ENCODE data around the gene EOLA1. TPM values are rescaled to one million over a fixed set of nuclear protein-coding genes. Genes with fewer than 3 reads are reported as not detected.
"Not testable (repeated sequence)": the region's sequence is repeated elsewhere in the genome, so short reads cannot be mapped to it uniquely, and the experiment has no call there.

The EOLA1 gene
- total RNA-seq, 4 donors from 2014 or later: 11.9 to 33.6 (median 17.8) TPM

- TF ChIP-seq EP300 (IDR thresholded peaks at IDR 0.05) (no peak), CTCF (IDR thresholded peaks at IDR 0.05) (no peak), POLR2A (IDR thresholded peaks at IDR 0.05; ENCODE audit: low read depth) (no peak), POLR2AphosphoS5 (IDR thresholded peaks at IDR 0.05) (no peak)
- peaks cover 0 to 4% (median 0%) of the 10 kb centered on the region in 4 donors for H3K4me1 ChIP-seq
- no peak for DNase-seq (ENCODE audit: extremely low spot score)
- no peaks in the 10 kb centered on the region for H3K9me3 ChIP-seq
- 76% methylated on average over 7 of the region's 7 CpGs for WGBS
- intact Hi-C loops (cut with DNase I): no loop called here
- no peak overlapping the region for H3K4me3 ChIP-seq
- H3K27ac ChIP-seq (replicated peaks in 1 of 4): no peak overlapping the region
- no peaks in the 10 kb centered on the region for H3K27me3 ChIP-seq
- no peaks in the 10 kb centered on the region for H3K36me3 ChIP-seq
These were observed 31.0 kb downstream of the EOLA1 start for GRCh38 chrX:149571770-149572169.

GRCh38 chrX:149572743-149573142, 31.9 kb downstream of the EOLA1 start:
- Histone ChIP-seq H3K4me3 (no peak overlapping the region), H3K4me1 (peaks cover 0 to 4% (median 0%) of the 10 kb centered on the region in 4 donors), H3K27ac (replicated peaks in 1 of 4) (no peak overlapping the region), H3K36me3 (no peaks in the 10 kb centered on the region), H3K9me3 (no peaks in the 10 kb centered on the region), H3K27me3 (no peaks in the 10 kb centered on the region)
- no peak for DNase-seq (ENCODE audit: extremely low spot score)
- TF ChIP-seq CTCF (IDR thresholded peaks at IDR 0.05) (no peak), POLR2AphosphoS5 (IDR thresholded peaks at IDR 0.05) (no peak), EP300 (IDR thresholded peaks at IDR 0.05) (no peak), POLR2A (IDR thresholded peaks at IDR 0.05; ENCODE audit: low read depth) (no peak)
- intact Hi-C loops (cut with DNase I): no loop called here
- 38% methylated on average over 1 of the region's 1 CpG for WGBS

- H3K36me3 ChIP-seq; H3K4me1 ChIP-seq; H3K27ac ChIP-seq (replicated peaks in 1 of 4); H3K4me3 ChIP-seq; intact Hi-C loops (cut with DNase I); H3K27me3 ChIP-seq; DNase-seq (ENCODE audit: extremely low spot score); H3K9me3 ChIP-seq: not testable (repeated sequence)
- no CpG with 5 or more reads among the region's 1 CpG for WGBS
These were observed 32.6 kb downstream of the EOLA1 start for GRCh38 chrX:149573456-149573855.

- DNase-seq (ENCODE audit: extremely low spot score); intact Hi-C loops (cut with DNase I): not testable (repeated sequence)
- WGBS: no CpG with 5 or more reads among the region's 17 CpGs
These were observed 44.8 kb downstream of the EOLA1 start for GRCh38 chrX:149585631-149586030.

GRCh38 chrX:149587359-149587758, 46.5 kb downstream of the EOLA1 start, which contains the start of gene MAGEA9B:
TSS of gene MAGEA9B (minus strand) at chrX:149587459. CDS start at chrX:149583179, 4,280 bp downstream.
- H3K4me3 ChIP-seq; intact Hi-C loops (cut with DNase I); H3K36me3 ChIP-seq; H3K27ac ChIP-seq (replicated peaks in 1 of 4); H3K27me3 ChIP-seq; H3K4me1 ChIP-seq; DNase-seq (ENCODE audit: extremely low spot score); H3K9me3 ChIP-seq: not testable (repeated sequence)
- no CpG with 5 or more reads among the region's 12 CpGs for WGBS

More at GRCh38 chrX:149585631-149586030, 44.8 kb downstream of the EOLA1 start:
- not testable (repeated sequence) for H3K4me1 ChIP-seq; H3K9me3 ChIP-seq; H3K4me3 ChIP-seq; H3K36me3 ChIP-seq; H3K27me3 ChIP-seq; H3K27ac ChIP-seq (replicated peaks in 1 of 4)

GRCh38 chrX:149590993-149591392, 50.2 kb downstream of the EOLA1 start:
- H3K4me1 ChIP-seq; H3K9me3 ChIP-seq; H3K27me3 ChIP-seq; H3K4me3 ChIP-seq; intact Hi-C loops (cut with DNase I); H3K27ac ChIP-seq (replicated peaks in 1 of 4); DNase-seq (ENCODE audit: extremely low spot score); H3K36me3 ChIP-seq: not testable (repeated sequence)
- no CpG with 5 or more reads among the region's 7 CpGs for WGBS

- H3K4me3 ChIP-seq; H3K9me3 ChIP-seq; H3K36me3 ChIP-seq; DNase-seq (ENCODE audit: extremely low spot score); H3K27me3 ChIP-seq; H3K4me1 ChIP-seq; intact Hi-C loops (cut with DNase I); H3K27ac ChIP-seq (replicated peaks in 1 of 4): not testable (repeated sequence)
- no CpG with 5 or more reads among the region's 17 CpGs for WGBS
These were observed 54.4 kb downstream of the EOLA1 start, which contains the start of gene HSFX2 for GRCh38 chrX:149595214-149595613. TSS of gene HSFX2 (minus strand) at chrX:149595314. CDS start at chrX:149594700, 614 bp downstream.

GRCh38 chrX:149595943-149596342, 55.1 kb downstream of the EOLA1 start:
- H3K27me3 ChIP-seq; H3K9me3 ChIP-seq; H3K27ac ChIP-seq (replicated peaks in 1 of 4); intact Hi-C loops (cut with DNase I); DNase-seq (ENCODE audit: extremely low spot score); H3K4me1 ChIP-seq; H3K36me3 ChIP-seq; H3K4me3 ChIP-seq: not testable (repeated sequence)
- WGBS: no CpG with 5 or more reads among the region's 7 CpGs
